ENCODE data around the gene CSNK1G1.

The CSNK1G1 gene

GRCh38 chr15:64210371-64210770, 145.6 kb downstream of the CSNK1G1 start:
- no peak for DNase-seq (ENCODE audit: low read depth)
- no peak overlapping the region for H3K4me3 ChIP-seq (ENCODE audit: low read depth, low read length)
- TF ChIP-seq, protein P1, sequence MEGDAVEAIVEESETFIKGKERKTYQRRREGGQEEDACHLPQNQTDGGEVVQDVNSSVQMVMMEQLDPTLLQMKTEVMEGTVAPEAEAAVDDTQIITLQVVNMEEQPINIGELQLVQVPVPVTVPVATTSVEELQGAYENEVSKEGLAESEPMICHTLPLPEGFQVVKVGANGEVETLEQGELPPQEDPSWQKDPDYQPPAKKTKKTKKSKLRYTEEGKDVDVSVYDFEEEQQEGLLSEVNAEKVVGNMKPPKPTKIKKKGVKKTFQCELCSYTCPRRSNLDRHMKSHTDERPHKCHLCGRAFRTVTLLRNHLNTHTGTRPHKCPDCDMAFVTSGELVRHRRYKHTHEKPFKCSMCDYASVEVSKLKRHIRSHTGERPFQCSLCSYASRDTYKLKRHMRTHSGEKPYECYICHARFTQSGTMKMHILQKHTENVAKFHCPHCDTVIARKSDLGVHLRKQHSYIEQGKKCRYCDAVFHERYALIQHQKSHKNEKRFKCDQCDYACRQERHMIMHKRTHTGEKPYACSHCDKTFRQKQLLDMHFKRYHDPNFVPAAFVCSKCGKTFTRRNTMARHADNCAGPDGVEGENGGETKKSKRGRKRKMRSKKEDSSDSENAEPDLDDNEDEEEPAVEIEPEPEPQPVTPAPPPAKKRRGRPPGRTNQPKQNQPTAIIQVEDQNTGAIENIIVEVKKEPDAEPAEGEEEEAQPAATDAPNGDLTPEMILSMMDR (IDR thresholded peaks at IDR 0.05; ENCODE audit: low read depth, low read length, missing control alignments) = no peak
- in situ Hi-C loops (cut with HindIII; ENCODE audit: low sequenced_read_pairs) = loop anchor here (25.0 kb wide), 1 partner anchor 152 kb away; the partner anchor contains the start of gene CSNK1G1

- TF ChIP-seq, protein P1 (IDR thresholded peaks at IDR 0.05; ENCODE audit: low read depth, low read length, missing control alignments) = peak; percentile 36
- no peak overlapping the region for H3K4me3 ChIP-seq (ENCODE audit: low read depth, low read length)
- DNase-seq (ENCODE audit: low read depth) = peak; percentile 46
- in situ Hi-C loops (cut with HindIII; ENCODE audit: low sequenced_read_pairs) = loop anchor here (25.0 kb wide), 1 partner anchor 152 kb away; the partner anchor contains the start of gene CSNK1G1
Observed at GRCh38 chr15:64209680-64210334, 146.2 kb downstream of the CSNK1G1 start.

DNA sequence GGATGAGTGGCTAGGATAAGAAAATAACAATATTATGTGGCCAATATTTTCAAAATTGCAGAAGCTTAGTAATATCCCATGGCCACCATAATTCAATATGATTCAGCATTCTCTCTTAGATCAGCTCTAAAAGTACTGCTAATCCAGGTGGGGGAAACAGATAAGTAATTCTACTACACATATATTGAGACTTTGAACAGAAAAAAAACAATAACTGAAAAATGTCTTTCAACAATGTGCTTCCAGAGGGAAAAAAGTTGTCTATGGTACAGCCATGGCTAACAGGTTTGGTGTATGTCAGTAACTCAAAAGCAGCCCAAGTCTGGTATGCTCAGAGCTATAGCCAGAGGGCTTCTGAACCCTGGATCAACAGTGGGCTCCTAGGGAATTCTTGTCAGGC, 150.8 kb downstream of the CSNK1G1 start:
- H3K4me3 ChIP-seq (ENCODE audit: low read depth, low read length) = no peak overlapping the region
- DNase-seq (ENCODE audit: low read depth) = no peak
- TF ChIP-seq, protein P1 (IDR thresholded peaks at IDR 0.05; ENCODE audit: low read depth, low read length, missing control alignments) = no peak
- in situ Hi-C loops (cut with HindIII; ENCODE audit: low sequenced_read_pairs) = loop anchor here (25.0 kb wide), 1 partner anchor 157 kb away; the partner anchor contains the start of gene CSNK1G1

- no peak for DNase-seq (ENCODE audit: low read depth)
- no peak overlapping the region for H3K4me3 ChIP-seq (ENCODE audit: low read depth, low read length)
- in situ Hi-C loops (cut with HindIII; ENCODE audit: low sequenced_read_pairs) = no loop called here
- TF ChIP-seq, protein P1 (IDR thresholded peaks at IDR 0.05; ENCODE audit: low read depth, low read length, missing control alignments) = no peak
Observed at GRCh38 chr15:64197425-64197824, 158.5 kb downstream of the CSNK1G1 start.

DNA sequence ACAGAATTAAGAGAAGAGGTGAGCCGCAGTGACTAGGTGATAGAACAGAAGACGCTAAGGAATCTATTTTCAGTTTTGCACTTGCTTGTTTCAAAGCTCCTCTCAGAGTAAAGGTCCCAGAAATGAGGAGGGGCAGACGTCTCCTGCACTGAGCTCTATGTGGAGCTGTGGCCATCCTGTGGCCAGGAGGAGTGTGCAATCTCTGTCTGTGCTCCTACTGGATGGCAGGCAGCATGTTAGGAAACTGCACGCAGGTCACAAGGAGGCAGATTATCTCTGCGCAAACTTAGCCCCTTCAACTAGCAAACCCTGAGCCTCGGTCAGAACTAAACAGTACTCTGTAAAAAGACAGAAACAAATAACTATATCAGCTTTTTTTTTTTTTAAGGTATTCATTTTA, 162.0 kb downstream of the CSNK1G1 start:
- no peak for DNase-seq (ENCODE audit: low read depth)
- in situ Hi-C loops (cut with HindIII; ENCODE audit: low sequenced_read_pairs) = no loop called here
- TF ChIP-seq, protein P1 (IDR thresholded peaks at IDR 0.05; ENCODE audit: low read depth, low read length, missing control alignments) = no peak
- H3K4me3 ChIP-seq (ENCODE audit: low read depth, low read length) = no peak overlapping the region

DNA sequence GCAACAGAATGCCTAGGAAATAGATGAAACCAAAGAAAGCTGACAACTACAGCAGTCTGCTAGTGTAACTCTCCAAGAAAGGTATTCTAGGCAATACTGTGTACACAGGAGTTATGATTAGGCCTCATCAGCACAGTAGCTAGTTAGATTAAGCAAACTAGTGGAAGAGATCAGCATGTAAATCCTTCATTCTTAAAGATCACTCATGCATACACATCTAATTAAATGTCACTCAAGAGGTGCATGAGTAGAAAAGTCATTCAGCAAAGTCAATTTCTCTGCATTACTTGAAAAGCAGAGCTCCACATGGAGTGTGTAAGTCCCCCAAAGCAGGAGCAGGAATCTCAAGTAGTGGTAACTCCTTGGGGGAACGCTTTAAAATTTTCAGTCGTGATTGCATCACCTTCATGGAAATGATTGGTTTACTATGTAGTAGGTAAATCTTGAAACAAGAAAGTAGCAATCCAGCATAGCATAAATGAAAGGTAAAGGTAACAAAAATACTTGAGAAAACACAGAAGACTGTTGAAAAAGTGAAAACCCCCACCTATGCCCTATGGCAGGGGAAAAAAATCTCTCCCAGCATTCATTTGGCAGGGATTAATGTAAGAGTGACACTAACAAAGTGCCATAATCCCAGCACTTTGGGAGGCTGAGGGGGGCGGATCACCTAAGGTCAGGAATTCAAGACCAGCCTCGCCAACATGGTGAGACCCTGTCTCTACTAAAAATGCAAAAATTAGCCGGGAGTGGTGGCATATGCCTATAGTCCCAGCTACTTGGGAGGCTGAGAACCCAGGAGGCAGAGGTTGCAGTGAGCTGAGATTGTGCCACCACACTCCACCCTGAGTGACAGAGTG, 163.8 kb downstream of the CSNK1G1 start:
- H3K4me3 ChIP-seq (ENCODE audit: low read depth, low read length) = no peak overlapping the region
- no peak for DNase-seq (ENCODE audit: low read depth)
- TF ChIP-seq, protein P1 (IDR thresholded peaks at IDR 0.05; ENCODE audit: low read depth, low read length, missing control alignments) = no peak
- in situ Hi-C loops (cut with HindIII; ENCODE audit: low sequenced_read_pairs) = no loop called here

All from astrocyte of the cerebellum (primary cell).